HL-60/S4 (cell line): Measurements from ENCODE around the gene SLC16A9.

Source experiments
- in situ Hi-C: fragments of 300-500 bp; cut with MboI; formaldehyde crosslinking; loops from 2 replicates; pipeline ENCODE4 v1.14.3; 2022; ENCODE audit warnings: low sequenced_read_pairs

The SLC16A9 gene

DNA sequence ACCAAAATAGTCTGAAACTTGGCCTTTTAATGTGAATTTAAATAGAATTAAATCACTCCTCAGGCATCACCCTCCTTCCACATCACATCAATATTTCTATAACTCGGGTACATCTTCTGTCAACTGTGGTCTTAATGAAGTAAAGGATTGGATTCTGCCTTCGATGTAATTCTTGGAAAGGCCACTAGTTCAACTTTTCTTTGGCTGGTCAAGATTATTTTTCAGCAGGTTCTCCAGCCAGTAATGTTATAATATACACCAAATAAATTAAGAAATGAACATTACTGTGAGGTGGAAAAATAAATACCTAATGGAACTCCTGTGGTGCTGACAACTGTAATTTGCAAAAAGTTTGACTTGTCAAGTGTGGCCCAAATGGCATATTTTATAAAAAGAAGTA, 9.7 kb upstream of the SLC16A9 start:
- in situ Hi-C loops: no loop called here

DNA sequence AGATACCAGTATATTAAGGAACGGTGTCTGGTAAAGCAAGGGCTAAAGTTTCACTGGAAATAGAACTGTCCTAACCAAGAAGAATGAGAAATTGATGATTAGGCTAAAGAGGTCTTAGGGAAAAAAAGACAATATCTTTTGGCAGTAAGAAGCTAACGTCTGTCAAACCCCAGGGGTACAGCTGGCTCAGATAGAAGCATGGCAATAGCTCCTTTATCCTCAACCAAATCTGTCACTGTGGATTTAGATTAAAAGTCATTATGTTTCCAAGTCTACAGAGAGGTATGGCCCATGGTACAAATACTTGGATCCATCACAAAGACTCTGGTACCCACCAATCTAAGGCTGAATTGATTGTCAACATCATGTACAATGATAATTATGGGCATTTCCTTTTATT, 8.6 kb upstream of the SLC16A9 start:
- in situ Hi-C loops: no loop called here

GRCh38 chr10:59713196-59713821, 3.7 kb upstream of the SLC16A9 start:
- in situ Hi-C loops: no loop called here

- in situ Hi-C loops: no loop called here
Measured at GRCh38 chr10:59711871-59712494, 2.3 kb upstream of the SLC16A9 start.

DNA sequence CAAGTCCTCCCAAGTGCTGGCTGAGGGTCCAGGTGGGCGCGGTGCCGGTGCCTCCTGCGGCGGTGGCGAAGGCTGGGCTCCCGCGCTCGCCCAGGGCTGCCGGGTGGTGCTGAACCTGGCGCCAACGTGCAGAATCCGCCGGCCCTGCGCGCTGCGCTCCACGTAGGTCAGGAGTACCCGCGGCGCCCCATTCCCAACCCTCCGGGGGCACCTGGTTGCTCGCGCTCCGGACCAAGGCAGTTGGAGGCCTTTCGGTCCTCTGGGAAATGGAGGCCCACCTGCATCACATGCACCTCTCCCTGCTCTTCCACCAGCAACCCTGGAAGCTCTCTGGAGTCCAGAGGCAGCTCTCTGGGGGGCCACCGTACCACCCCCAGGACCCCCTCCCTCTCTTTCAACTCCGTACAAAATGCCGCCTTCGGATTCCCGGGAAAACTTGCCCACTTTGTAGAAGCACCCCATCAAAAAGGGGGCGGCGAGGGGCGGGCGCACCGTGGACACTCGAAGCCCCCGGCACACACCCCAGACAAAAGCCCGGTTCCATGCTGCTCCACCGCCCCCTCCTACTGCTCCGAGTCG, 745 bp downstream of the SLC16A9 start:
- in situ Hi-C loops: no loop called here

GRCh38 chr10:59706851-59707797, 2.5 kb downstream of the SLC16A9 start:
- in situ Hi-C loops: no loop called here

DNA sequence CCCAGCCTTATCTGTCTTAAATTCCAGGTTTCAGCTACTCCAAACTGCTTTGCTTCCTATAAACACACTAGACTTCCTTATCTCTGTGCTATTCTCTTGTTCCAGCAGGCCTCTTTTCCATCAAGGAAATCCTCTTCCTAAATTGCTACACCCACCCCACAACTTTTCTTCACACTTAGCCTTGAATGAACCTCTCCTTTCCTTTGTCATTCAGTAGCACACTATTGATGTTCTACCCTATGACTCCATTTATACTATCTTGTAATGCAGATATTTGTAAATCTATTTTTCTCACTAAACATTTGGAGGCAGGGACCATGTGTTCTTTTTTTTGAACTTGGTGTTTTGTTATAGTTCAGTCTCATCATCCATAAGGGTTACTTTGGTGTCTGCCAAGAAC, 3.7 kb downstream of the SLC16A9 start:
- in situ Hi-C loops: no loop called here

- in situ Hi-C loops: no loop called here
Measured at GRCh38 chr10:59704630-59705029, 5.0 kb downstream of the SLC16A9 start.

DNA sequence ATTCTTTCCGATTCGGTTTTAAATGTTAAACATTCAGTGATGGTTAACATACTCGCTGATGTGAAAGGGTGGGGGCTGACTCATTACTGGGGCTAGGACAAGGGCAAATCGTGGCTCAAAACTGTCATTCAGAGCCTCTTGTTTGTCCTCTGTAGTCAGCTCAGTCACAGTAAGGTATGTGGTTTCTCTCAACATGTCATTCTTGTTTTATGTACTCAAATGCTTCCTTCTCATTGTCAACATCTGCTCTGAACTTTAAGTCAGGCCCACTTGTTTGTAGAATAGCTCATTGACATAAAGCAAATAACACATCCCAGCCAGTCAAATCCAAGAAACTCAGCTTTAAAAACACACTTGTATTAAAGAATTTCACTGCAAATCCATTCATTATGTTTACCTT, 7.3 kb downstream of the SLC16A9 start:
- in situ Hi-C loops: no loop called here

DNA sequence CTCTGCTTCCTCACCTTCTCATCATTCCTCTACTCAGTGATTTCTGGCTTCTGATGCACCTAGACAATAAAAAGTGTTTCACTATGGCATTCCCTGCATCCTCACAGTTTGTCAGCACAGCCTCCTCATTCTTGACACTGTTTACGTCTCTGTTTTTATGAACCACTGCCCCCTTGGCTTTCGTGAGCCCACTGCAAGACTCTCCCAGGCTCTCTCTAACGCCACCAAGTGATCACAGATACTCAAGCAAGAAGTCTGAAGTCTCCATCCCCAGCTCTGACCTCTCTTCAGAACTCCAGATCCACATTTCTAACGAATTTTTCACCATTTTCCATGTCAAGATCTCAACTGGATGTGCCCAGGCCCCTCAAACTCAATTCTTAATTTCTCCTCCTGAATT, 8.9 kb downstream of the SLC16A9 start:
- in situ Hi-C loops: no loop called here

DNA sequence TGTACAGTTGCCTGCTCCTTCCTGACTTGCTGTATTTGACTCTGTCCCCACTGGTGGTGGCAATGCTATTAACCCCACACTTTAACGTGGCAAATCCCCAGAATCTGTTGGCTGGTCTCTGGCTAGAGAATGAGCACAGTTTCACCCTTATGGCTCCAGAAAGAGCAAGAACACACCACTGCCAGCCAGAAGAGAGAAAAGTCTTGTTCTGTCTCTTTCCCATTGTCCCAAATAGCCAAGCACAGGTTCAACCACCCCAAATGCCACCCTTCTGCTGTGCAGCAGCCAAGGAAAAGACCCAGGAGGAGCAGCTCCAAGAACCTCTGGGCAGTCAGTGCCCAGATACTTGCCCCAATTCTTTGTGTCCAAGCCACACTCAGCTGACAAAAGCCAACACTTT, 11.3 kb downstream of the SLC16A9 start:
- in situ Hi-C loops: no loop called here

DNA sequence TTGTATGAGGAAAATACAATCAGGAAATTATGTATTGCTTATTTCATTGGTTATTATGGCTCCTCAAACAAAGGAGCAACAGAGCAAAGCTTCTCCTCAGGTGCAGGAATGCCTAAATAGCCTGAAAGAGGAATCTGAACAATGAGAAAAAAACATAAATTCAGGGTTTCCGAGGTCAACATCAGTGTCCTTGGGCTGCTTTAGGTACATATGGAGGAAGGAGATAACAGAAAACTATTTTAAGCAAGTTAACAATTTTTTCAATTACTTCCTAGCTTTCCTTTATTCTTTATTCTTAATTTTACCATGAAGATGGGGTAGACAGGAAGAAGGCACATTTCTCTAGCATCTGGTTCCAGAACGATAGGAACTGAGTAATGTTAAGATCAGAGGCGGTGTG, 14.0 kb downstream of the SLC16A9 start:
- in situ Hi-C loops: no loop called here

- in situ Hi-C loops: no loop called here
Measured at GRCh38 chr10:59694936-59695335, 14.7 kb downstream of the SLC16A9 start.

- in situ Hi-C loops: no loop called here
Measured at GRCh38 chr10:59692113-59692512, 17.5 kb downstream of the SLC16A9 start.

- in situ Hi-C loops: no loop called here
Measured at GRCh38 chr10:59688921-59689351, 20.7 kb downstream of the SLC16A9 start.

DNA sequence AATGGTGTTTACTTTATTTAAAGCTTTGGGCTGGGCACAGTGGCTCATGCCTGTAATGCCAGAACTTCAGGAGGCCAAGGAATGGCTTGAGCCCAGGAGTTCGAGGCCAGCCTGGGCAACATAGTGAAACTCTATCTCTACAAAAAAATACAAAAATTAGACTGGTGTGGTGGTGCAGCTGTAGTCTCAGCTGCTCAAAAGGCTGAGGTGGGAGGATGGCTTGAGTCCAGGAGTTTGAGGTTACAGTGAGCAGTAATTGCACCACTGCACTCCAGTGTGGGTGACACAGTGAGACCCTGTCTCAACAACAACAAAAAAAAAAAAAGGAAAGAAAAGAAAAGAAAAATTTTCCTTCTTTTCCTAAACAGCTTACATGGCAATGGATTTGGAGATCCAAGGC, 22.0 kb downstream of the SLC16A9 start:
- in situ Hi-C loops: no loop called here

DNA sequence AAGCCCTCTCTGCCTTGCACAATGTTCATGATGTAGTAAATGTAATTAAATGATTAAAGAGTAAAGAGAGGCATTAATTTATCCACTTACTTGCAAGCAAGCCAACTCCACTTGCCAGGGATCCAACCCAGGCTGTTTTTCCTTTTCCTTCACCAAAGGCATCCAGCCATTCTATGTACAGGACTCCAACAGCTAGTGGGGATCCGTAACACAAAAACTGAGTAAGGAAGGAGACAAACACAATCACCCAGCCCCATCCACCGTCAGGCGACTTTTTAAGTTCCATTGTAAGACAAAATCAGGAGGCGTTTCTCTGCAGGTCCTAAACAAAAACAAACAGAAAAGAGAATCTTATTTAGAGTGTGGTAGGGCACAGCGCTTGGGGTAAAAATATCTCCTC, 25.6 kb downstream of the SLC16A9 start:
- in situ Hi-C loops: no loop called here

DNA sequence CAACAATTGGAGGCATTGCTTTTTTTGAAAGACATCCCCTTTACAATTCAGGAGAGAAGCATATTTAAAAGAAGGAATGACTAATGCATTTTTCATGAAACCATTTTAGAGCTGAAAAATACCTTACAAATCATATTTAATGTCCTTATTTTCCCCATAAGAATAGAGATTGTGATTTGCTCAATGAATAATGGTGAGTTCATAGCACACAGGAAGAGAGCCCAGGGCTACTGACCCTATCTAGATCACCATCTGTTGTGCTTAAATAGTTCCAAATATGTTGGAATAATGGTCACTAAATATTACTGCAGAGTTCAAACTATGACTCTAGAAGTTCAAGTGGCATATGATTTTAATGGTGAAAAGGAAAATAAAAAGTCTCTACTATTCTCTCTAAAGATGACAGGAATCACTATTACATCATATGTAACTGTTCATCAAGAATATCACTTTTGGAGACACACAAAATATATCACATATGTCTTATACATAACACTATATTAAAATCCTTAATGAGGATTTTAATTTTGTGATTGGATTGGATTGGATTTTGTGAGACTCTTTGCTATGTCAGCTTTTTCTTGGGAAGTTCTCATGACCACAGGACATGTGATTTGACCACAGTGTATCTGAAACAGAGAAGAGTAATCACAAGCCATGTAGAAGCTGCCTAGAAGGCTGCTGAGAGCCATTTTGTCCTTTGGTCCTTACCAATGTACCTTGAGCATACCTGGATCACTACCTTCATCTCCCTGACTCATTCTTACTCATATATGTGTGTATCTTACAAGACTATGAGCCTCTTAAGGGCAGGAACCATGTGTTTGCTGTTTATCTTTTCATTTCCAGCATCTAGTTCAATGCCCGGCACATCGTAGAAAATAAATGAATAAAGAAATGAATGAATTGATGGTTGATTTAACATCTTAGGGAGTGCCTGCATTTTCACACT, 26.4 kb downstream of the SLC16A9 start:
- in situ Hi-C loops: no loop called here

- in situ Hi-C loops: no loop called here
Measured at GRCh38 chr10:59680199-59680598, 29.5 kb downstream of the SLC16A9 start.

DNA sequence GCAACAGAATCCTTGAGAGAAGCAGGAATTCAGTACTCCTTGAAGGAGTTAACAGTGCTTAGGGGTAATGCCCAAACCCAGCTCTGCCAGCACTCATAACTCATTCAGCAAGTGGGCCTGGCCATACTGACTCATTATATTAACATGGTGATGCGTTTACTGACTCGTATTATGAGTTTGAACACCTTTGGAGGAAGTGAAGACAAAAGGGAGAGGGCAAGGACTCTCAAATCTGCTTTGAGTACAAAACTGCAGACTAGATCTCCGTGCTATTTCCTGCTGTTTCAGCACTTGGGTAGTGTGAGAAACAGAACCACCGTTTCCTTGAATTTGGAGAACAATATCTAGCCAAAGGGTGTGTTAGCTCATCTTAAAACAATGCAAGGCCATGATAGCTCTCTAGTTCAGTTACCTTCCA, 30.8 kb downstream of the SLC16A9 start:
- in situ Hi-C loops: no loop called here
